22Rv1 (cell line): ENCODE results near the gene TTC28.

Experiments
- ZFX ChIP-seq: fragments of 450-650 bp; IDR thresholded peaks from 2 replicates; pipeline ENCODE4 v1.6.1; 2017; ENCODE audit warnings: antibody characterized with exemption, borderline replicate concordance
- TF ChIP-seq, protein P1 (sequence below): fragments of 450-650 bp; IDR thresholded peaks from 2 replicates; pipeline ENCODE4 v1.5.1; 2017; ENCODE audit warnings: mild to moderate bottlenecking

DNA sequence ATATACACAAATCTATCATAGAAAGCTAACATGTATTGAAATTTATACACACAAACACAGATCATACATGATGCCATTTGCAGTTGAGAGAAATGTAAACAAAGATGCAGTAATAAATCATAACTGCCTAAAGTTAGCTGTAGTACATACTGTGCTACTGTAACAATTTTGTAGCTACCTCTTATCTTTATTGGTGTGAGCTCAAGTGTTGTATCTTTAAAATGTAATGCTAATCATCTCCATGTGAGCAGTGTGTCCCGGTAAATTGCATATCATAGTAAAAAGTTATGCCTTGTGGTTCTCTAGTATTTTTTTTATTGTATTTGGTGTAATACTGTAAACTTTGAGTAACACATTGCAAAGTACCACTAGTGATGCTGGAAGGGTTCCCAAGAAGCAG, 743.7 kb downstream of the TTC28 start:
- TF ChIP-seq, protein P1, sequence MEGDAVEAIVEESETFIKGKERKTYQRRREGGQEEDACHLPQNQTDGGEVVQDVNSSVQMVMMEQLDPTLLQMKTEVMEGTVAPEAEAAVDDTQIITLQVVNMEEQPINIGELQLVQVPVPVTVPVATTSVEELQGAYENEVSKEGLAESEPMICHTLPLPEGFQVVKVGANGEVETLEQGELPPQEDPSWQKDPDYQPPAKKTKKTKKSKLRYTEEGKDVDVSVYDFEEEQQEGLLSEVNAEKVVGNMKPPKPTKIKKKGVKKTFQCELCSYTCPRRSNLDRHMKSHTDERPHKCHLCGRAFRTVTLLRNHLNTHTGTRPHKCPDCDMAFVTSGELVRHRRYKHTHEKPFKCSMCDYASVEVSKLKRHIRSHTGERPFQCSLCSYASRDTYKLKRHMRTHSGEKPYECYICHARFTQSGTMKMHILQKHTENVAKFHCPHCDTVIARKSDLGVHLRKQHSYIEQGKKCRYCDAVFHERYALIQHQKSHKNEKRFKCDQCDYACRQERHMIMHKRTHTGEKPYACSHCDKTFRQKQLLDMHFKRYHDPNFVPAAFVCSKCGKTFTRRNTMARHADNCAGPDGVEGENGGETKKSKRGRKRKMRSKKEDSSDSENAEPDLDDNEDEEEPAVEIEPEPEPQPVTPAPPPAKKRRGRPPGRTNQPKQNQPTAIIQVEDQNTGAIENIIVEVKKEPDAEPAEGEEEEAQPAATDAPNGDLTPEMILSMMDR, result no peak
- no peak for TF ChIP-seq ZFX
